HFF-Myc (cell line): Measurements from ENCODE around the gene EYS.

Experiments used
- DNase-seq: peaks from one replicate; pipeline ENCODE4 v3.0.0-alpha.2; 2011; ENCODE audit warnings: low read depth; ENCODE audit errors: extremely low read depth
- H3K4me3 ChIP-seq: replicated peaks from 2 replicates; pipeline ENCODE4 v1.5.1; 2011; ENCODE audit warnings: low read depth, mild to moderate bottlenecking, control low read depth, low read length
- CTCF ChIP-seq: IDR thresholded peaks from 2 replicates; pipeline ENCODE4 v1.5.1; 2012; ENCODE audit warnings: mild to moderate bottlenecking, low read depth, low read length, control low read depth; ENCODE audit errors: missing control alignments

The EYS gene

GRCh38 chr6:63714091-63714490 lies 1992.9 kb downstream of the EYS start:
- no peak for DNase-seq
- no peak for TF ChIP-seq CTCF
- no peak overlapping the region for H3K4me3 ChIP-seq

DNA sequence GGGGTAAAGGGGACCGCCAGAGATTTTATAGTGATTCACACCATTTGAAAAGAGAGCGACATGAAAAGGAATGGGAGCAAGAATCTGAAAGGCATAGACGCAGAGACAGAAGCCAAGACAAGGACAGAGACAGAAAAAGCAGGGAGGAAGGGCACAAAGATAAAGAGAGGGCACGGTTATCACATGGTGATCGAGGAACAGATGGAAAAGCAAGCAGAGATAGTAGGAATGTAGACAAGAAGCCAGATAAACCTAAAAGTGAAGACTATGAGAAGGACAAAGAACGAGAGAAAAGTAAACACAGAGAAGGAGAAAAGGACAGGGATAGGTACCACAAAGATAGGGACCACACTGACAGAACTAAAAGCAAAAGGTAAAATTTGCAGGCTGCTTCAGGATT lies 1993.7 kb downstream of the EYS start:
- H3K4me3 ChIP-seq = no peak overlapping the region
- no peak for TF ChIP-seq CTCF
- DNase-seq = no peak

DNA sequence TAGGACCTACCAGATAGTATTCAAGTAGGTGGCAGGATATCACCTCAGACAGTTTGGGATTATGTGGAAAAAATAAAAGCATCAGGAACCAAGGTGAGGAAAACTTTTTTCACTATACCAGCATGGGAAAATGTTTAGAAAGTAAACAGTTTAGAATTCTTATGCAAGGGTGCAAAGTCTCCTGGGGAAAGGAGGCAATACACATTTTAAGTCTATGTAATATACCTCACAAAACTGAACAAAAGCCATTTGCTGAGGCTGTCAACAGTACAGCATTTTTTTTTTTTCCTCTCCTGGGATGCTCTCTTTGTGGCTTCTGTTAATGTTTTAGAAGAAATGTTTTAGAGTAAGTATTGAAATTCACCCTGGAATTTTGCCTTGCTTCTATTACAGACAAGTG lies 1997.9 kb downstream of the EYS start:
- H3K4me3 ChIP-seq = no peak overlapping the region
- no peak for TF ChIP-seq CTCF
- no peak for DNase-seq

GRCh38 chr6:63708631-63709030 lies 1998.4 kb downstream of the EYS start:
- H3K4me3 ChIP-seq = no peak overlapping the region
- DNase-seq = no peak
- no peak for TF ChIP-seq CTCF

- no peak for TF ChIP-seq CTCF
- no peak for DNase-seq
- H3K4me3 ChIP-seq = no peak overlapping the region
Observed at GRCh38 chr6:63706630-63707029, 2000.4 kb downstream of the EYS start.

- no peak overlapping the region for H3K4me3 ChIP-seq
- no peak for DNase-seq
- TF ChIP-seq CTCF = no peak
Observed at GRCh38 chr6:63705707-63706106, 2001.3 kb downstream of the EYS start.

DNA sequence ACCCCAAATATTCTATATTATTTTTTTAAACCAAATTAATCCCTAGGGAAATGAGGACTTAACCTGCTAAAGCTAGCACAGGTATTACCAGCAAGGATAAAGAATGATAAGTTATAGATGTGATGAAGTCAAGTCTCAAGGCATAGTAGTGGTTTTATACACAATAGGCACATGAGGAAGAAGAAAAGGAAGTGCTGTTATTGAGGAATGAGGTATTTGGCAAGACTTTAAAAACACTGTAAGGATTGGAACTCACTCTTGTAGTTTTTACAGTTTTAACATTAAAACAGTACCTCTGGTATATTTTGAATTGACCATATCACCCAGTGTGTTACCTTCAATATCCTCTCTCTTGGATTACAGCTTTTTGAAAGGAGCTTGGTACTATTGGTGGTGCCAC lies 2016.8 kb downstream of the EYS start:
- no peak for DNase-seq
- no peak overlapping the region for H3K4me3 ChIP-seq
- TF ChIP-seq CTCF = no peak
